BJ (cell line): ENCODE data around the gene ARHGAP35. TPM values are rescaled to one million over a fixed set of nuclear protein-coding genes. Genes with fewer than 3 reads are reported as not detected.
"Not testable (repeated sequence)": the region's sequence is repeated elsewhere in the genome, so short reads cannot be mapped to it uniquely, and the experiment has no call there.

Source experiments
- CTCF ChIA-PET: fragments of 350-600 bp; formaldehyde crosslinking; extraction: SDS; loops from one replicate; lab custom pipeline; 2021; ENCODE audit warnings: antibody characterized with exemption, inconsistent platforms; lab: Yijun Ruan, JAX
- POLR2A ChIA-PET: fragments of 300-600 bp; sonication (Branson Sonifier 250); formaldehyde crosslinking; extraction: SDS; loops from one replicate; lab custom pipeline; 2021; ENCODE audit warnings: antibody characterized with exemption; lab: Charles Lee
- DNase-seq: peaks from one replicate; pipeline ENCODE4 v3.0.0-alpha.2; 2011; ENCODE audit warnings: low read depth
- H3K27me3 ChIP-seq: 2 replicates; pipeline ENCODE4 v1.6.0; 2011; ENCODE audit warnings: low read length; ENCODE audit not compliant: control insufficient read depth, insufficient read depth
- H3K36me3 ChIP-seq: 2 replicates; pipeline ENCODE4 v1.5.1; 2011; ENCODE audit warnings: low read length; ENCODE audit not compliant: control insufficient read depth, insufficient read depth
- H3K4me3 ChIP-seq: 2 replicates; pipeline ENCODE4 v1.5.1; 2011; ENCODE audit warnings: low read depth, mild to moderate bottlenecking, control low read depth, low read length
- CTCF ChIP-seq: IDR thresholded peaks from 2 replicates; pipeline ENCODE4 v1.5.1; 2011; ENCODE audit warnings: low read depth, mild to moderate bottlenecking, control low read depth, inconsistent platforms, low read length, moderate library complexity; ENCODE audit not compliant: insufficient read depth
- polyA plus RNA-seq: library from polyadenylated mRNA; depleted of rRNA; stranded (reverse); fragments of >200 nt; gene quantifications from 2 replicates; pipeline ENCODE4 v1.2.3, GENCODE V29; 2011

Gene ARHGAP35
- polyA plus RNA-seq, 1 experiment = 36.8 TPM

- Histone ChIP-seq H3K36me3 (peaks cover 3% of the 10 kb centered on the region), H3K4me3 (peak within 1 kb of the TSS; percentile 97), H3K27me3 (no peaks in the 10 kb centered on the region)
- peak; percentile 98 for DNase-seq
- CTCF ChIA-PET = interaction anchor here (0.6 to 1.7 kb wide), 5 partner anchors 10 to 318 kb away, joined by 3 to 8 read pairs (median 4); no protein-coding TSS in a partner anchor
- no peak for TF ChIP-seq CTCF
- POLR2A ChIA-PET = interaction anchor here (0.6 kb wide), 2 partner anchors 23 to 74 kb away, joined by 3 read pairs; no protein-coding TSS in a partner anchor
Observed at GRCh38 chr19:46850228-46851203, 10.3 kb upstream of the ARHGAP35 start, which contains the start of gene AP2S1. TSS of gene AP2S1 (minus strand) at chr19:46850846. CDS start at chr19:46850766, 80 bp downstream.

- ChIA-PET POLR2A (no interaction called here), CTCF (no interaction called here)
- H3K27me3 ChIP-seq = no peaks in the 10 kb centered on the region
- no peak overlapping the region for H3K4me3 ChIP-seq
- no peak for TF ChIP-seq CTCF
- no peaks in the 10 kb centered on the region for H3K36me3 ChIP-seq
- DNase-seq = no peak
Observed at GRCh38 chr19:46852830-46853229, 8.0 kb upstream of the ARHGAP35 start.

- ChIA-PET POLR2A (interaction anchor here (0.7 kb wide), 1 partner anchor 68 kb away, joined by 3 read pairs; no protein-coding TSS in a partner anchor), CTCF (interaction anchor here (0.6 to 1.6 kb wide), 4 partner anchors 14 to 137 kb away, joined by 3 to 6 read pairs (median 4); no protein-coding TSS in a partner anchor)
- H3K27me3 ChIP-seq, H3K4me3 ChIP-seq, H3K36me3 ChIP-seq, DNase-seq: not testable (repeated sequence)
Observed at GRCh38 chr19:46854698-46855097, 6.1 kb upstream of the ARHGAP35 start.

- Histone ChIP-seq H3K27me3 (no peaks in the 10 kb centered on the region), H3K36me3 (no peaks in the 10 kb centered on the region), H3K4me3 (peak overlapping the region; percentile 33)
- DNase-seq = peak; percentile 72
- CTCF ChIA-PET = interaction anchor here (0.7 to 8.9 kb wide), 18 partner anchors 27 to 287 kb away, joined by 3 to 108 read pairs (median 4); no protein-coding TSS in a partner anchor
- peak; percentile 91 for TF ChIP-seq CTCF
- POLR2A ChIA-PET = interaction anchor here (0.6 kb wide), 1 partner anchor 326 kb away, joined by 4 read pairs; no protein-coding TSS in a partner anchor
Observed at GRCh38 chr19:46856062-46857022, 4.5 kb upstream of the ARHGAP35 start.

- peak overlapping the region; percentile 37 for H3K4me3 ChIP-seq
- ChIA-PET CTCF (interaction anchor here (0.7 to 8.9 kb wide), 3 partner anchors 31 to 272 kb away, joined by 3 to 108 read pairs (median 3); no protein-coding TSS in a partner anchor), POLR2A (no interaction called here)
- no peak for DNase-seq
- H3K36me3 ChIP-seq = no peaks in the 10 kb centered on the region; the same call in 1 of the 2 replicates
- TF ChIP-seq CTCF = no peak
- H3K27me3 ChIP-seq = no peaks in the 10 kb centered on the region
Observed at GRCh38 chr19:46859637-46860124, 1.1 kb upstream of the ARHGAP35 start.
